Amygdala (tissue), 56 donors: Measurements from ENCODE around the gene MYO3A.

Experiments
- DNase-seq, 56 donors: peaks; one replicate each; lab custom pipeline; 2025; lab: John Stamatoyannopoulos, UW

Gene MYO3A

DNA sequence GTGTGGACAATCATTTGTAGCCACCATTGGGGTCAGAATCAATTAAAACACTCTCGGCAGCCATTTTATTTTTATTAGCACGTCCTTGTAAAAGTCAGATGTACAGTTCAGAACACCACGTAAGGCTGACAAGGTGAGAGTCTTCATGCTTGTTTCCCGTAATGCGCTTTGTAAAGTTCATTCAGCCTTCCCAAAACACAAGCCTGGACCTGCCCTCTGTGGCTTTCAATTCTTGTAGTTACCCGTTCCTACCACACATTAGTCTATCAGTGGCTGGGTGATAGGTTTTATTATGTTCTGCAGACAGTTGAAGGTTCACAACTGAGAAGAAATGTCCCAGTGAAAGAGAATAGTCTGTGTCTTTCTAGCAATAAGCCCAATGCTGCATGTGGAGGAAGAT, 317.9 kb downstream of the MYO3A start:
- DNase-seq: no peak

DNA sequence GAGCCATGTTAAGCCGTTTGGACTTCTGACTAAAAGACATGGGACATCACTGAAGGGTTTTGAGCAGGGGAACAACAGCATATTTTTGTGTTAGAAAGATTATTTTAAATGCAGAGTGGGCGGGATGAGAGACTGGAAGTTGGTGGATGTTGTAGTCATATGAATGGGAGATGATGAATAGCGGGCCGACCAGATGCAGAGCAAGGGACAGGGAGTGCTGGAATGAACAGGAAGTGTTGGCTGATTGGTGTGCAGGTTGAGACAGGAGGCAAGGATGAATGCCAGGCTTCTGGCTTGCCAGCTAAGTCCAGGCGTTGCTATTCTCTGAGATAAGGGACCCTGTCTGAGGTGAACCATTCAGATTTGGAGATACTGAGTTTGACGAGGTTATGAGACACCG, 320.6 kb downstream of the MYO3A start:
- DNase-seq: no peak

DNA sequence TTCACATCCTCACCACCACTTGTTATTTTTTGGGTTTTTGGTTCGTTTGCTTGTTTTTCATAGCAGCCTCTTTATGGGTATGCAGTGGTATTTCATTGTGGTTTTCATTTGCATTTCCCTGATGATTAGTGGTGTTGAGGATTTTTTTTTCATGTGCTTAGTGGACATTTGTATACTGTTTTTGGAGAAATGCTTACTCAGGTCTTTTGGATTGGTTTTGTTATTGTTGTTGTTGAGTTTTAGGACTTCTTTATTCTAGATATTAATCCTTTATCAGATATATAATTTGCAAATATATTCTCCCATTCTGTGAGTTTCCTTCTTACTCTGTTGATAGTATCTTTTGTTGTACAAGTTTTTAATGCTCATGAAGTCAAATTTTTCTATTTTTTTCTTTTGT, 325.3 kb downstream of the MYO3A start:
- DNase-seq: no peak
